ENCODE results near the gene NPIPB8.
A peak's percentile ranks its signal among the peaks of the same experiment; 100 is the strongest.
"Not testable (repeated sequence)": the region's sequence is repeated elsewhere in the genome, so short reads cannot be mapped to it uniquely, and the experiment has no call there.

DNA sequence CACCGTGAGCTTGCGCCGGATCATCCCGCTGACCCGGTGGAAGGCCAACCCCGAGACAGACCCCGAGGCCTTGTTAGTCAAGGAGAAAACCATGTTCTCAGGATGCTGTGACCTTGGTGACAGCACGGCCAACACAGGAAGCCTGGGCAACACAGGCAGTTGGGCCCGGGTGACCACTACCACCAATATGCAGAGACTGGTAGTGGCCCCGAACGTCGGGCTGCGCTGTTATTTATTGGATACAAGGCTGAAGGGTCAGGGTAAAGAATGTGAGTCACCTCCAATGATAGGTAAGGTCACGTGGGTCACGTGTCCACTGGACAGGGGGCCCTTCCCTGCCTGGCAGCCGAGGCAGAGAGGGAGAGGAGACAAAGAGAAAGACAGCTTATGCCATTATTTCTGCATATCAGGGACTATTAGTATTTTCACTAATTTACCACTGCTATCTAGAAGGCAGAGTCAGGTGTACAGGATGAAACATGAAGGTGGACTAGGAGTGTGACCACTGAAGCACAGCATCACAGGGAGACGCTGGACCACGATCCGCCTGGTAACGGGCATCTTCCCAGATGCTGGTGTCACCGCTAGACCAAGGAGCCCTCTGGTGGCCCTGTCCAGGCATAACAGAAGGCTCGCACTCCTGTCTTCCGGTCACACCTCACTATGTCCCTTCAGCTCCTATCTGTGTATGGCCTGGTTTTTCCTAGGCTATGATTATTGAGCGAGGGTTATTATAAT lies 22.2 kb upstream of the NPIPB8 start:
- TF ChIP-seq, protein P1, sequence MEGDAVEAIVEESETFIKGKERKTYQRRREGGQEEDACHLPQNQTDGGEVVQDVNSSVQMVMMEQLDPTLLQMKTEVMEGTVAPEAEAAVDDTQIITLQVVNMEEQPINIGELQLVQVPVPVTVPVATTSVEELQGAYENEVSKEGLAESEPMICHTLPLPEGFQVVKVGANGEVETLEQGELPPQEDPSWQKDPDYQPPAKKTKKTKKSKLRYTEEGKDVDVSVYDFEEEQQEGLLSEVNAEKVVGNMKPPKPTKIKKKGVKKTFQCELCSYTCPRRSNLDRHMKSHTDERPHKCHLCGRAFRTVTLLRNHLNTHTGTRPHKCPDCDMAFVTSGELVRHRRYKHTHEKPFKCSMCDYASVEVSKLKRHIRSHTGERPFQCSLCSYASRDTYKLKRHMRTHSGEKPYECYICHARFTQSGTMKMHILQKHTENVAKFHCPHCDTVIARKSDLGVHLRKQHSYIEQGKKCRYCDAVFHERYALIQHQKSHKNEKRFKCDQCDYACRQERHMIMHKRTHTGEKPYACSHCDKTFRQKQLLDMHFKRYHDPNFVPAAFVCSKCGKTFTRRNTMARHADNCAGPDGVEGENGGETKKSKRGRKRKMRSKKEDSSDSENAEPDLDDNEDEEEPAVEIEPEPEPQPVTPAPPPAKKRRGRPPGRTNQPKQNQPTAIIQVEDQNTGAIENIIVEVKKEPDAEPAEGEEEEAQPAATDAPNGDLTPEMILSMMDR (conservative IDR thresholded peaks at IDR 0.05), result peak; percentile 77
- TF ChIP-seq EZH2 (IDR thresholded peaks at IDR 0.05; ENCODE audit: low read depth), result not testable (repeated sequence)

Measured in PC-9 (cell line).